ENCODE data around the gene INTS1.

INTS1 gene

GRCh38 chr7:1545417-1546246 lies 41.4 kb upstream of the INTS1 start:
- Mint-ChIP-seq H3K9me3 (no peaks in the 10 kb centered on the region), H3K36me3 (ENCODE audit: low read depth) (peaks cover 6% of the 10 kb centered on the region), H3K4me3 (no peak overlapping the region), H3K27me3 (ENCODE audit: low read depth) (no peaks in the 10 kb centered on the region), H3K27ac (no peak overlapping the region), H3K4me1 (ENCODE audit: low read depth) (no peaks in the 10 kb centered on the region)

- no peak overlapping the region for H3K27ac Mint-ChIP-seq
- no peak overlapping the region for H3K4me3 Mint-ChIP-seq
- H3K36me3 Mint-ChIP-seq (ENCODE audit: low read depth): peaks cover 6% of the 10 kb centered on the region
- no peaks in the 10 kb centered on the region for H3K27me3 Mint-ChIP-seq (ENCODE audit: low read depth)
- no peaks in the 10 kb centered on the region for H3K9me3 Mint-ChIP-seq
- no peaks in the 10 kb centered on the region for H3K4me1 Mint-ChIP-seq (ENCODE audit: low read depth)
These were observed 40.8 kb upstream of the INTS1 start for GRCh38 chr7:1544896-1545416.

DNA sequence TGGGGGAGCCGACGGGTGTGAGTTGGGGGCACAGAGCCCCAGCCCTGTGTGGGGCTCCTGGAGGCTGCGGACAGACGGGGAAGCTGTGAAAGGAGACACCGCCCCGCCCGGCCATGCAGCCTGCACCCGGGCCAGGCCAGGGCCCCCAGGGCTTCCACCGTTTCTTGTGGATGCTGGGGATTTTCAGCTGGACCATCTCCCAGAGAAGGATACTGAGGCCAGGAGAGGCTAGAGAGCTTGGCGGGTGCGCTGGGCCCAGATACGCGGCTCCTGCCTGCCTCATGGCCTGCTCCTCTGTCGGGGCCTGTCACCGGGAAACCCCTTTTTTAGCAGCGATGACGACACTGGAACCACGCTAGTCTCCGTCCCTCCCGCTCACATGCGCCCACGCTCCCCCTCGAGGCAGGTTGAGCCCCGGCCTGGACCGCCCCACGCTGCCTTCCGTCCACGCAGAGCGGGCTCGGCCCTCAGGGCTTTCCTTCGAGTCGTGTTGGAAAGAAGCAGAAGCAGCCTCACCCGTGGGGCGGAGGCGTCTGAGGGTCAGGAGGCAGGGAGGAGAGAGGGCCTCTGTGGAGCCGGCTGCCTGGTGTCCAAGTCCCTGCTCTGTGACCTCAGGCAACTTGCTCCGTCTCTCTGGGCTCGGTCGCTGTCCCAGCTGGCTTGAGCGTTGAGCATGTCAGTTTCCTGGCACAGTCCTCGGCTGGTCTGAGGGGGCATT lies 40.1 kb upstream of the INTS1 start:
- no peak overlapping the region for H3K4me3 Mint-ChIP-seq
- no peaks in the 10 kb centered on the region for H3K27me3 Mint-ChIP-seq (ENCODE audit: low read depth)
- H3K4me1 Mint-ChIP-seq (ENCODE audit: low read depth): no peaks in the 10 kb centered on the region
- no peak overlapping the region for H3K27ac Mint-ChIP-seq
- peaks cover 6% of the 10 kb centered on the region for H3K36me3 Mint-ChIP-seq (ENCODE audit: low read depth)
- H3K9me3 Mint-ChIP-seq: no peaks in the 10 kb centered on the region

- Mint-ChIP-seq H3K36me3 (ENCODE audit: low read depth) (peaks cover 6% of the 10 kb centered on the region), H3K27me3 (ENCODE audit: low read depth) (no peaks in the 10 kb centered on the region), H3K4me1 (ENCODE audit: low read depth) (no peaks in the 10 kb centered on the region), H3K9me3 (no peaks in the 10 kb centered on the region), H3K27ac (no peak overlapping the region), H3K4me3 (no peak overlapping the region)
These were observed 39.6 kb upstream of the INTS1 start for GRCh38 chr7:1543826-1544177.

DNA sequence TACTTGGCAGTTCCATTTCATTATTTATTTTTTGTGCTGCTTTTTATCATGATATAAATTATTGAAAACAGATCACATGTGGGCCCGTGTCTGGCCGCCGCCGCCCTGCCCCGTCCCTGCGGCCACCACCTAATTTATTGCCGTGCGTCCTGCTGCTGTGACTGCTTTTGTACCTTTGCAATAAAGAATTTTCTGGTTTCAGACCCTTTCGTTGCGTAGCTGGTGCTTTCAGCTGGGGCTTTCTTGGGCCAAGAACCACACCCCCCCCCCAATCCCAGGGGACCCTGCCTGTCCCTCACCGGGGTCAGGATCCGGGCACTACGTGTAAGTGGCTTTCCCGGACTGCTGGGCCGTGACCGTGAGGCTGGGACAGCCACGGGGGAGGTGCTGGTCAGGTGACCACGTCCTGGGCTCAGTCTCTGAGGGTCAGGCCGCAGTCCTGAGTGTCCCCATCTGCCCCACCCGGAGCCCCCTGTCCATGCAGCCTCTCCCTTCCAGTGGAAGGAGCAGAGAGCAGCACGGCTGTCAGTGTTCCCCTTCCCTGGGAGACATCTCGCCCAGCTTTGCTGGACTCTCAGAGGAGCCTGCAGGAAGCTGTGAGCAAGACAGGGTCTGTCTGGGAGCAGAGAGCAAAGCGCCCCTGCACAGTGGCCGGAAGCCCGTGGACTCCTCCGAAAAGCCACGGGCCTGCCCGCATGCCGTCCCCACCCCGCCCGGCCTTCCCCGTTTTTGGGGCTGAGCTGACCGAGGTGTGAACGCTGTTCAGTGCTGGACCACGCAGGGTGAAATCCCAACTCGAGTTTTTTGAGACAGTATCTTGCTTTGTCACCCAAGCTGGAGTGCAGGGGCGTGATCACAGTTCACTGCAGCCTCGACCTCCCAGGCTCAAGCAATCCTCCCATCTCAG lies 38.9 kb upstream of the INTS1 start:
- H3K9me3 Mint-ChIP-seq: no peaks in the 10 kb centered on the region
- H3K36me3 Mint-ChIP-seq (ENCODE audit: low read depth): peaks cover 6% of the 10 kb centered on the region
- H3K4me1 Mint-ChIP-seq (ENCODE audit: low read depth): no peaks in the 10 kb centered on the region
- H3K27ac Mint-ChIP-seq: no peak overlapping the region
- H3K27me3 Mint-ChIP-seq (ENCODE audit: low read depth): no peaks in the 10 kb centered on the region
- H3K4me3 Mint-ChIP-seq: no peak overlapping the region

- Mint-ChIP-seq H3K4me1 (ENCODE audit: low read depth) (no peaks in the 10 kb centered on the region), H3K36me3 (ENCODE audit: low read depth) (peaks cover 6% of the 10 kb centered on the region), H3K9me3 (no peaks in the 10 kb centered on the region), H3K27ac (no peak overlapping the region), H3K4me3 (no peak overlapping the region), H3K27me3 (ENCODE audit: low read depth) (no peaks in the 10 kb centered on the region)
These were observed 38.1 kb upstream of the INTS1 start for GRCh38 chr7:1542329-1542728.

GRCh38 chr7:1541431-1542162 lies 37.4 kb upstream of the INTS1 start:
- peaks cover under 1% of the 10 kb centered on the region for H3K4me1 Mint-ChIP-seq (ENCODE audit: low read depth)
- H3K36me3 Mint-ChIP-seq (ENCODE audit: low read depth): peaks cover 6% of the 10 kb centered on the region
- no peaks in the 10 kb centered on the region for H3K27me3 Mint-ChIP-seq (ENCODE audit: low read depth)
- H3K4me3 Mint-ChIP-seq: no peak overlapping the region
- H3K9me3 Mint-ChIP-seq: no peaks in the 10 kb centered on the region
- H3K27ac Mint-ChIP-seq: no peak overlapping the region

DNA sequence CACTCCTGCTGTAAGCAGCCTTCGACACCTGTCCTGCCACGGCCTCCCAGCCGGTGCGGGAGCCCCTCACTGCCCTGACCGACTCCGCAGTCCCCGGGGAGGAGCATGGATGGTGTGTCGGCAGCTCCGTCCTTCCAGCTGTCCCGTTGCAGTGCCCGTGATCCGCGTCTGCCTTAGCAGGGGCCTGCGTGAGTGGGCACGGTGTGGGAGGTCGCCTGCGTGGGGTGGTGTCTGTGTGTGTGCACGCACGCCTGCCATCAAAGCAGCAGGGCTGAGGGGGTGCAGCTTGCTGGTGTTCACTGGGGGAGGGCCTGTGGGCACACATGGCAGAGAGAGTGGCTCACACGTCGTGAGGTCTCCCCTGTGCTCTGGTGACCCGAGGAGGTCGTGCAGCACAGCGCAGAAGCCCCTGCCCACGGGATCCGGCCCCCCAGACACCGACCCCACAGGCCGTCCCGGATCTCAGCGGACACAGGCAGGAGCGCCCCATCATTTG lies 36.6 kb upstream of the INTS1 start:
- Mint-ChIP-seq H3K27ac (no peak overlapping the region), H3K4me3 (no peak overlapping the region), H3K36me3 (ENCODE audit: low read depth) (peaks cover 6% of the 10 kb centered on the region), H3K9me3 (no peaks in the 10 kb centered on the region), H3K27me3 (ENCODE audit: low read depth) (no peaks in the 10 kb centered on the region), H3K4me1 (ENCODE audit: low read depth) (peaks cover 3% of the 10 kb centered on the region)

DNA sequence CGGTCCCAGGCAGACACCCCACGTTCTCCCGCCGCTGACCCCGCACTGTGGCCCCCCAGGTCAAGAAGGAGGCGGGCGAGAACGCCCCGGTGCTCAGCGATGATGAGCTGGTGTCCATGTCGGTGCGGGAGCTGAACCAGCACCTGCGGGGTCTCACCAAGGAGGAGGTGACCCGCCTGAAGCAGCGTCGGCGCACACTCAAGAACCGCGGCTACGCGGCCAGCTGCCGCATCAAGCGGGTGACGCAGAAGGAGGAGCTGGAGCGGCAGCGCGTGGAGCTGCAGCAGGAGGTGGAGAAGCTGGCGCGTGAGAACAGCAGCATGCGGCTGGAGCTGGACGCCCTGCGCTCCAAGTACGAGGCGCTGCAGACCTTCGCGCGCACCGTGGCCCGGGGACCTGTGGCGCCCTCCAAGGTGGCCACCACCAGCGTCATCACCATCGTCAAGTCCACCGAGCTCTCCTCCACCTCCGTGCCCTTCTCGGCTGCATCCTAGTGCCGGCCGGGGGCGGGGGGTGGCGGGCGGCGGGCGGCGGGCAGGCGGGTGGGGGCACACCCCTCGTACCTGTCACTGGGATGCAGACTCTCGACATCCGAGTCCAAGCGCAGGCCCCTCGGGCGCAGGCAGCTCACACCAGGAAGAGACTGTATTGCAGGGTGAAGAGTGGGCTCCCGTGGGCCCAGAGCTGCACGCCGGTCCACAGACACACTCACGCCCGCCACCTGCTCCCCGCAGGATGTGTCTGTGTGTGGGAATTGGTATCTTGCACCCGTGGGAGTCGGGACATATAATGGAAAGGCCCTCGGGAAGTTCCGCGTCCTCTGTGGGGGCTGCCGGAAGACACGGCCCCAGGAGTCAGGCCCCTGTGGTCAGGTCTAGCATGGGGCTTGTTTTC lies 35.9 kb upstream of the INTS1 start:
- Mint-ChIP-seq H3K9me3 (no peaks in the 10 kb centered on the region), H3K4me3 (no peak overlapping the region), H3K4me1 (ENCODE audit: low read depth) (peaks cover 3% of the 10 kb centered on the region), H3K27ac (no peak overlapping the region), H3K27me3 (ENCODE audit: low read depth) (no peaks in the 10 kb centered on the region), H3K36me3 (ENCODE audit: low read depth) (peaks cover 6% of the 10 kb centered on the region)

DNA sequence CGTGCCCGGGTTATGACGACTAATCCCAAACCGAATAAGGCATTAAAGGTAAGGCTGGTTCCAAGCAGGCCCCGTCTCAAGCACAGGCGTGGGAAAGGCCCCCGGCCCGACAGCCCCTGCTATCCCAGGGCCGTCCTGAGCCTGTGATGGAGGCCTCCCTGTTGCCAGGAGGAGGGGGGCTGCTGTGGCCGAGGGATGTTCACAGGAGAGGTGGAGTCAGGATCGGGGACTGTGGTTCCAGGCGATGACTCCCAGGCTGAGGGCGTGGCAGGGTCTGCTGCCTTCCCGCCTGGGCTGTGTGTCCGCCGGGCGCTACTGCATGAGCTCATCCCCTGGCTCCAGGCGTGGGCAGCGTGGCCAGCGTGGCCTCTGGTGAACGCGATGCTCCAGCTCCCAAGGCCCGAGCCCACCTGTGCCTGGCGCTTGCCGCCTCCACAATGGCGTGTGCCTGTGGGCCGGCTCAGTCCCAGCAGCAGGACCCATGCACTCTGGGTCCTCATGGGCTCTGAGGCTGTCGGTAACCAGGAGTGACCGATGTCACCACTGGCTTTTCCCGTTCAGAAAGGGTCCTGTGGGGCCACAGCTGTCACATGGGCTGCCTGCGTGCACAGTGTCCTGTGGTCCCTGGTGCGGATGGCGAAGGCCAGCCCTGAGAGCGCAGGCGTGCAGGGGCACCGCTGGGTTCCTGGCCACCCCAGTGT lies 35.1 kb upstream of the INTS1 start:
- Mint-ChIP-seq H3K4me1 (ENCODE audit: low read depth) (peaks cover 3% of the 10 kb centered on the region), H3K27me3 (ENCODE audit: low read depth) (no peaks in the 10 kb centered on the region), H3K27ac (no peak overlapping the region), H3K36me3 (ENCODE audit: low read depth) (peaks cover 6% of the 10 kb centered on the region), H3K4me3 (no peak overlapping the region), H3K9me3 (no peaks in the 10 kb centered on the region)

DNA sequence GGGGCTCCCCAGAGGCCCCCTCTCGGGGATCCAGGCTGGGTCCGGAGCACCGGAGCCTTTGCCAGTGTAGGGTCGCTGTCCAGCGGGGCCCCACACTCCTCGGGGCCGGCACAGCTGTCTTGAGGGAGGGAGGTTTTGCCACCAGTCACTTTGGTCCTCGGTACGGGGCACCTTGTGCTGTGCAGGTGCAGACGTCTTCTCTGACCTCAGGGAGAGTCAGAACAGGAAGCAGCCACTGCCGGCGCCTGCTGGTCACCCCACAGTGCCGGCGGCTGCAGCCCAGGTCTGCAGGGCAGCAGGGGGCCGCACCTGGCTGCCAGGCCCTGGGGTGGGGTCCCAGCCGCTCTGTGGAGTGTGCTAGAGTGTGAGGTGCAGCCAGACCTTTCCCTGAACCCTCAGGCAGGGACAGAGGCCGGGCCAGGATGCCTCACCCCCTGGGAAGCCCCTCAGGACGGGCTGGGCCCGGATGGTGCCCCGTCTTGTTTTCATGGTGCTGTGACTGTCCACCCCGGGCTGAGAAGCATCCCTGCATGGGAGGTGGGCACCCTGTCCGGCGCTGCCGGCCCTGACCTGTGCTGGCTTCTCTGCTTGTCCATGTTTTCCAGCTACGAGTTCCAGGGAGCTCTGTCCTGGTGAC lies 34.5 kb upstream of the INTS1 start:
- peaks cover 6% of the 10 kb centered on the region for H3K36me3 Mint-ChIP-seq (ENCODE audit: low read depth)
- peaks cover 4% of the 10 kb centered on the region for H3K4me1 Mint-ChIP-seq (ENCODE audit: low read depth)
- no peak overlapping the region for H3K27ac Mint-ChIP-seq
- H3K9me3 Mint-ChIP-seq: no peaks in the 10 kb centered on the region
- H3K4me3 Mint-ChIP-seq: no peak overlapping the region
- no peaks in the 10 kb centered on the region for H3K27me3 Mint-ChIP-seq (ENCODE audit: low read depth)

All from T-helper 1 cell treated with Interleukin-12 subunit alpha and Interleukin-12 subunit beta and Interleukin-4 antibody, amounts not matched to agents 30 μg/mL and 1 μg/mL, for 36 hours (primary cell).